ENCODE measurements around the gene CDK13. TPM values are rescaled to one million over a fixed set of nuclear protein-coding genes. Genes with fewer than 3 reads are reported as not detected.

The CDK13 gene
- total RNA-seq, 2 experiments from 2014 or later, result 135 to 138 TPM

DNA sequence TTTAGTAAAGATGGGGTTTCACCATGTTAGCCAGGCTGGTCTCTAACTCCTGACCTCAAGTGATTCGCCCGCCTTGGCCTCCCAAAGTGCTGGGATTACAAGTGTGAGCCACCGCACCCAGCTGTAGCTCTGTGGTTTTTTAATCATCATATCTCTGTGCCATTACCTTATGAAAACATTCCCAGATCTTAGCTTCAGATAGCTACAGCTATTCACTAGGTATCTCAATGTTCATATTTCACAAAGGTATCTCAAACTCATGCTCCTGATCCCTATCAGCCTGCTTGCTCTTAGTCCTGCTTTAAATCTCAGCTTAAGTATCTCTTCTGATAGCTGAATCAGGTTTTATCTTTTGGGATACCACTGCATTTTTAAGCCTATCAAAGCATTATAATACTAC is 74.8 kb downstream of the CDK13 start:
- no peak overlapping the region for H3K27ac Mint-ChIP-seq
- peaks cover 12% of the 10 kb centered on the region for H3K36me3 ChIP-seq (ENCODE audit: insufficient read depth, low read length)
- TF ChIP-seq, protein P1, sequence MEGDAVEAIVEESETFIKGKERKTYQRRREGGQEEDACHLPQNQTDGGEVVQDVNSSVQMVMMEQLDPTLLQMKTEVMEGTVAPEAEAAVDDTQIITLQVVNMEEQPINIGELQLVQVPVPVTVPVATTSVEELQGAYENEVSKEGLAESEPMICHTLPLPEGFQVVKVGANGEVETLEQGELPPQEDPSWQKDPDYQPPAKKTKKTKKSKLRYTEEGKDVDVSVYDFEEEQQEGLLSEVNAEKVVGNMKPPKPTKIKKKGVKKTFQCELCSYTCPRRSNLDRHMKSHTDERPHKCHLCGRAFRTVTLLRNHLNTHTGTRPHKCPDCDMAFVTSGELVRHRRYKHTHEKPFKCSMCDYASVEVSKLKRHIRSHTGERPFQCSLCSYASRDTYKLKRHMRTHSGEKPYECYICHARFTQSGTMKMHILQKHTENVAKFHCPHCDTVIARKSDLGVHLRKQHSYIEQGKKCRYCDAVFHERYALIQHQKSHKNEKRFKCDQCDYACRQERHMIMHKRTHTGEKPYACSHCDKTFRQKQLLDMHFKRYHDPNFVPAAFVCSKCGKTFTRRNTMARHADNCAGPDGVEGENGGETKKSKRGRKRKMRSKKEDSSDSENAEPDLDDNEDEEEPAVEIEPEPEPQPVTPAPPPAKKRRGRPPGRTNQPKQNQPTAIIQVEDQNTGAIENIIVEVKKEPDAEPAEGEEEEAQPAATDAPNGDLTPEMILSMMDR (IDR thresholded peaks at IDR 0.05), result no peak
- no peaks in the 10 kb centered on the region for H3K9me3 Mint-ChIP-seq
- no peak overlapping the region for H3K4me3 Mint-ChIP-seq
- DNase-seq (no peak), ATAC-seq (ENCODE audit: poor library complexity) (no peak)
- ChIA-PET CTCF (no interaction called here), POLR2A (no interaction called here)
- H3K36me3 Mint-ChIP-seq (ENCODE audit: low read depth), result peaks cover 64% of the 10 kb centered on the region
- H3K4me1 Mint-ChIP-seq (ENCODE audit: low read depth), result peaks cover 28% of the 10 kb centered on the region
- H3K27ac ChIP-seq (ENCODE audit: low read depth in 1 of 2, low read length in 2 of 2), result no peak overlapping the region
- H3K4me1 ChIP-seq (ENCODE audit: insufficient read depth, low read length), result no peaks in the 10 kb centered on the region
- no peaks in the 10 kb centered on the region for H3K27me3 Mint-ChIP-seq
- no peaks in the 10 kb centered on the region for H3K9me3 ChIP-seq (ENCODE audit: control insufficient read depth in 1 of 2, insufficient read depth in 1 of 2, low read length in 2 of 2)
- no peak overlapping the region for H3K4me3 ChIP-seq (ENCODE audit: low read length)
- intact Hi-C loops (cut with DNase I, micrococcal nuclease), result no loop called here
- H3K27me3 ChIP-seq (ENCODE audit: control insufficient read depth in 1 of 2, insufficient read depth in 2 of 2, low read length in 2 of 2), result no peaks in the 10 kb centered on the region

DNA sequence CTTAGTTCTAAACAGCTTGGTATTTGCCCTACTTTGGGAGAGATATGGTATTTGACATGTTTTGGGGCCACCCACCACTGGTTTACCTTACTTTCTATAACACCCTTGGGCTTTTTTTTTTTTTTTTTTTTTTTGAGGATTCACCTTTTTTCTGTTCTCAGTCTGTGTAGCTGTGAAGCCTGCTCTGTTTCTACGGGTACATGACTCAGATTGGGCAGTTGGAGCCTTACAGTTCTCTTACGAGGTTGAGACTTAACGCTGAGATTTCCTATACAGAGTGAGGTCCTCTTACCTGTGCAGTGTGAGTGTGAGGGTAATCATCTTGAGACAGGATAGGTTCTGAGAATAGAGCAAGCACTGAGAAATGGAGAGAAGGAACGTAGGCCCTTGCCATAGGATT is 77.5 kb downstream of the CDK13 start:
- intact Hi-C loops (cut with DNase I, micrococcal nuclease), result no loop called here
- Histone ChIP-seq H3K27ac (ENCODE audit: low read depth in 1 of 2, low read length in 2 of 2) (no peak overlapping the region), H3K36me3 (ENCODE audit: insufficient read depth, low read length) (peaks cover 18% of the 10 kb centered on the region), H3K4me1 (ENCODE audit: insufficient read depth, low read length) (no peaks in the 10 kb centered on the region), H3K4me3 (ENCODE audit: low read length) (no peak overlapping the region), H3K27me3 (ENCODE audit: control insufficient read depth in 1 of 2, insufficient read depth in 2 of 2, low read length in 2 of 2) (no peaks in the 10 kb centered on the region), H3K9me3 (ENCODE audit: control insufficient read depth in 1 of 2, insufficient read depth in 1 of 2, low read length in 2 of 2) (no peaks in the 10 kb centered on the region)
- Mint-ChIP-seq H3K4me3 (no peak overlapping the region), H3K4me1 (ENCODE audit: low read depth) (peaks cover 21% of the 10 kb centered on the region), H3K27me3 (no peaks in the 10 kb centered on the region), H3K9me3 (no peaks in the 10 kb centered on the region), H3K27ac (peak overlapping the region; percentile 15), H3K36me3 (ENCODE audit: low read depth) (peaks cover 73% of the 10 kb centered on the region)
- DNase-seq (no peak), ATAC-seq (ENCODE audit: poor library complexity) (no peak)
- ChIA-PET CTCF (interaction anchor here (2.6 kb wide), 1 partner anchor 131 kb away, joined by 8 read pairs; no protein-coding TSS in a partner anchor), POLR2A (interaction anchor here (0.8 kb wide), 1 partner anchor 11 kb away, joined by 3 read pairs; no protein-coding TSS in a partner anchor)
- TF ChIP-seq, protein P1 (IDR thresholded peaks at IDR 0.05), result no peak

DNA sequence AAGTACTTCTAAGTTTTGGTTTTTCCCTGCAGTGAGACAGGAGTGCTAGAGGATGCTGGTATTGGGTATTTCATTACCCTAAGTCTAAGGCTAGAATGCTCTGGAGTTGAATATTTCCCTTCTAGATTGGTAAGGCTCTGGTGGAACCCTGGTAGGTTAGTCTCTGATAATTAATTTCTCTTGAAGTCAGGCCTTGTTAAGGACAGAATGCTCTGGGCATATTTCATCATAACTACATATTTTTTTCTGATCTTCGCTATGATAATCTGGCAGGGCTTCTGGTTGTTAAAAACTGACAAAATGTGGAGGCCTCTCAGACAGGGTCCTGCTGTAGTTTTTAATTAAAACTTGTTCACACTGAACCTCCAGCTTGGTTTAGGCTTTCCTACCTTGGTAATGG is 83.8 kb downstream of the CDK13 start:
- intact Hi-C loops (cut with DNase I, micrococcal nuclease), result no loop called here
- peaks cover 4% of the 10 kb centered on the region for H3K9me3 Mint-ChIP-seq
- DNase-seq (no peak), ATAC-seq (ENCODE audit: poor library complexity) (no peak)
- no peak overlapping the region for H3K4me3 Mint-ChIP-seq
- peak overlapping the region; percentile 37 for H3K27ac Mint-ChIP-seq
- Histone ChIP-seq H3K27me3 (ENCODE audit: control insufficient read depth in 1 of 2, insufficient read depth in 2 of 2, low read length in 2 of 2) (no peaks in the 10 kb centered on the region), H3K27ac (ENCODE audit: low read depth in 1 of 2, low read length in 2 of 2) (no peak overlapping the region), H3K4me1 (ENCODE audit: insufficient read depth, low read length) (no peaks in the 10 kb centered on the region), H3K36me3 (ENCODE audit: insufficient read depth, low read length) (peaks cover 23% of the 10 kb centered on the region), H3K9me3 (ENCODE audit: control insufficient read depth in 1 of 2, insufficient read depth in 1 of 2, low read length in 2 of 2) (no peaks in the 10 kb centered on the region), H3K4me3 (ENCODE audit: low read length) (no peak overlapping the region)
- H3K36me3 Mint-ChIP-seq (ENCODE audit: low read depth), result peaks cover 63% of the 10 kb centered on the region
- TF ChIP-seq, protein P1 (IDR thresholded peaks at IDR 0.05), result no peak
- ChIA-PET POLR2A (no interaction called here), CTCF (no interaction called here)
- no peaks in the 10 kb centered on the region for H3K27me3 Mint-ChIP-seq
- H3K4me1 Mint-ChIP-seq (ENCODE audit: low read depth), result peaks cover 31% of the 10 kb centered on the region
